ENCODE measurements around the gene BCAS1.
"Not testable (repeated sequence)": the region's sequence is repeated elsewhere in the genome, so short reads cannot be mapped to it uniquely, and the experiment has no call there.

BCAS1 gene

DNA sequence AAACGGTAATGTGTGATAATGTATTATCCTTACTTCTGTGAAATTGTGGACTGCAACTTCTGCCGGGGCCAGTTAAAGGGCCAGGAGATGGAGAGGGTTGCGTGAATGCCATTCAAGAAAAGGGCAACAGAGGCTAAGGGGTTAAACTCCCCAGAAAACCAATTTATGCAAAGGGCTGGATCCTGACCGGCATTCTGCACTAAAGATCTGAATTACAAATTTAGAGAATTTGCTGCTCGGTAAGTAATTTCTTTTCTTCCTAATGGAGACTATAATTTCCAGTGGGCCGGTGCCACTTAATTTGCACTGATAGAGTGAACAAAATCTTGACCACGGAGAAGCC, 130.1 kb downstream of the BCAS1 start:
- no peak for DNase-seq (ENCODE audit: low spot score)

DNA sequence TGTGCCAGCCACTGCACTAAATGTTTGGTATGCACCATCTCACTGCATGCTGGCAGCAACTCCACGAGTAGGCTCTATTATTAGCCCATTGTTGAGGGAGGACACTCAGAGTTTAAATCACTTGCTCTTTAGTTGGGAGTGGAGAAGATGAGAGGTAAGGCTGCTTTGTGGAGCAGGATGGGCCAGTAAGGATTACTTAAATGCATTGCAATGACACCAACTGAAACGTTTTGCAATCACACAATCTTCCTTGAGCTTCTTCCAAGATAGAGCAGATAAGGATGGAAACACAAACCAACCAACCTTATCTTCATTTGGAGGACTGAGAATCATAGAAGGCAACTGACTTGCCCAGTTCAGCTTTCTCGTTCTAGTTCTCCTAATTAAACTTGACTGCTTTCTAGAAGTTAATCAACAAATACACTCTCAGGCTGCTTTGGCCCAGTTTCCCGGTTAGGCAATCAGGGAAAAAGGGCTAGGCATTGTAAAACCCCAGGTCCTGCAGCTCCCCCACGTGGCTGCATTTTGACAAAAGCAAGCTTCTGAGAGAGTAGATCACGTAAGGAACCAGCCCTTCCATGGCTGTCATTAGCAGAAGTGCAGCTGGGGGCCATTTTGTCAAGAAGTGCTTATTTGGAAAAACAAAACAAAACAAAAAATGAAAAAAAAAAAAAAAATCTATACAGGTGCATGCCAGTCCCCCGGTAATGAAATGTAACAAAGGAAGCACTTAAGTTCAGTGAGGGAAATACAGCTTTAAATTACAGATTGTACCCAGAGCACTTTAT, 130.6 kb downstream of the BCAS1 start:
- peak; percentile 76 for DNase-seq (ENCODE audit: low spot score)

DNA sequence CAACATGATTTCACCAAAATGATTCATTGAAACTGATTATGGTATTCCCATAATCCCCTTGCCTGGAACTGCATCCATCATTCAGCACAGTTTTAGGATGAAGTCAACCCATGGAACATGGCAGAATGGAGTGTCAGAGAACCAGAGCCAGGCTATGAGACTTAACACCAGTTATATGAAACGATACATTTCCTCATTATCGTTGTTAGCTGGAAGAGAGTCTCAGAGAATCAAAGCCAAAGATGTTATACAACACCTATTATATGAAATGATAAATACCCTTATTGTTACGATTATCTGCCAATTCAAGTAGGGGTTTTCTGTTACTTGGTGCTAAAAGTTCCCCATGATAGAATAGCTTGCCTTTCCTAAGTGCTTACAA, 131.2 kb downstream of the BCAS1 start:
- no peak for DNase-seq (ENCODE audit: low spot score)

DNA sequence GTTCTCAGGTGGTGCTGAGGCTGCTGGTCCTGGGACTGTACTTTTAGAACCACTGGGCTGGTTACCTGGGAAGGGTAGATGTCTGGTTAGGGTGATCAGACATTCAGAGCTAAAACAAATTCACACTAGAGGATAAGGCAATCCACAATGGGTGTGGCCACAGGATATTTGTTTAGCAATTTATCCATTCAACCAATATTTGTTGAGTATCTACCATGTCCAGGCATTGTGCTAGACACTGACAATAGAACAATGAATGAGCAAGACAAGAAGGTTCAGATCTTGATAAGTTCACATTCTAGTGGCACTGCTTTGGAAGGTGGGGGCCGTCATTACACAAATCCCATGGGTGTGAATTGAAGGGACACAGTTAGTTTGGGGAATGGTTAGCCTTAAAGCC, 131.7 kb downstream of the BCAS1 start:
- no peak for DNase-seq (ENCODE audit: low spot score)

DNA sequence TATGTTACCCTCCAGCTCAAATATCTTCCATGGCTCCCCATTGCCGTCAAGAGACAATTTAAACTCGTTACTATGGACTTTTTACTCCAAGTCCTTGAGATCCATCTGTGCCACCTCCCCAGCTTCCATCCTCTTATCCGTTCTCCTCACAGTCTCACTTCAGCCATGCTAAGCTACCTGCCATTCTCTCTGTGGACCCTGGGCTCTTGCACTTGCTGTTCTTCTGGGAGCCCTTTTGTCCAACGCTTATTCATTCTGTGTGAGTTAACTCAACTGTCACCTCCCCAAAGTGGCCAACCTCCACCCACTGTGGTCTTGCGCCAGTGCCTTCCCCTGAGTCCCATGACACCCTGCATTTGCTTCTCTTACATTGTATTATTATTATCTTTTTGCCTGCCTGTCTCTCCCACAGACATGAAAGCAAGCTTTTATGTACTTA, 132.4 kb downstream of the BCAS1 start:
- DNase-seq (ENCODE audit: low spot score), result no peak

DNA sequence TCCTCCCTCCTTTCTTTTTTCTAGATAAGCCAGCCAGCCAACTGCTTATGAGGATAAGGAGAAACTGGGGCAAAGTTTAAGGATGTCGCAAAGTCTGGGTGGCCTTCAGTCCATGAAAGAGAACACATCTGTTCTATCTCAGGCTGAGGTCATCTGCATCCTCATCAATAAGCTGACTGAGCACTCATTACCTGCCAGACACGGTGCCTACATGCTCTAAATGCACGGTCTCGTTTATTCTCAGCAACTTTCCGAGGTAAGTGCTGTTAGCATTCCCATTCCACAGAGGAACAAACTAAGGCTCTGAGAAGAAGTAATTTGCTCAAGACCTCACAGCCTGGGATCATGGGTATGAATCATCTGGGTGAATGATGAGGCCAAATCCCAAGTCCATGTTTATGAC, 133.1 kb downstream of the BCAS1 start:
- no peak for DNase-seq (ENCODE audit: low spot score)

DNA sequence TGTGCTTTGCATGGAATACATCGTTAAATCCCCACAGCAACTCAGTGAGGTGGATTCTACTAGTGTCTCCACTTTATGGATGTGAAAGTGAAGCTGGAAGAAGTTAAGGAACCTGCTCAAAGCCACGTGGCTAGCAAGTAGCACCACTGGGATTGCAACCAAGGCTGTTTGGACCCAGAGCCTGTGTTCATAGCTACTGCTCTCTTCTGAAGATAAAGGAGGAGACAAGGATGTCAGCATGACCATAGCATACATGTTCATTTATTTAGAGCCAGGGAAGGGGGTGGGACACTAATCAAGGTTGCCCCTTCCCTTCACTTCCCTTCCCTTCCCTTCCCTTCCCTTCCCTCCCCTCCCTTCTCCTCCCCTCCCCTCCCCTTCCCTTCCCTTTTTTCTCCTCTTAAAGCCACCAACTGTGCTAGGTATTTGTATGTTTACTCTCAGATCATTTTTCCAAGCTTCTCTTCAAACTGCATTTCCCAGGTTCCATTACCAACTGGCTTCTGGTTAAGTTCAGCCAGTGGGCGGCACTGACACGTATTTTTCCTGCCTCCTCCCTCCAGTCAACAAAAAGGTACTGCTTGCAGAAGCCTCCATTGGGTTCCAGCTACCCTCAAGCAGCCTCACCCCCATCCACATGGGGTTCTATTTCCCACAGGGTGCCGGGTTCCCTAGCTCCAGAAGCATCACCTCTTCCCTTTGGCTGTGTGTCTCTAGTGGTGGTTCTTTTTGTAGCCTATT, 134.9 kb downstream of the BCAS1 start:
- no peak for DNase-seq (ENCODE audit: low spot score)

DNA sequence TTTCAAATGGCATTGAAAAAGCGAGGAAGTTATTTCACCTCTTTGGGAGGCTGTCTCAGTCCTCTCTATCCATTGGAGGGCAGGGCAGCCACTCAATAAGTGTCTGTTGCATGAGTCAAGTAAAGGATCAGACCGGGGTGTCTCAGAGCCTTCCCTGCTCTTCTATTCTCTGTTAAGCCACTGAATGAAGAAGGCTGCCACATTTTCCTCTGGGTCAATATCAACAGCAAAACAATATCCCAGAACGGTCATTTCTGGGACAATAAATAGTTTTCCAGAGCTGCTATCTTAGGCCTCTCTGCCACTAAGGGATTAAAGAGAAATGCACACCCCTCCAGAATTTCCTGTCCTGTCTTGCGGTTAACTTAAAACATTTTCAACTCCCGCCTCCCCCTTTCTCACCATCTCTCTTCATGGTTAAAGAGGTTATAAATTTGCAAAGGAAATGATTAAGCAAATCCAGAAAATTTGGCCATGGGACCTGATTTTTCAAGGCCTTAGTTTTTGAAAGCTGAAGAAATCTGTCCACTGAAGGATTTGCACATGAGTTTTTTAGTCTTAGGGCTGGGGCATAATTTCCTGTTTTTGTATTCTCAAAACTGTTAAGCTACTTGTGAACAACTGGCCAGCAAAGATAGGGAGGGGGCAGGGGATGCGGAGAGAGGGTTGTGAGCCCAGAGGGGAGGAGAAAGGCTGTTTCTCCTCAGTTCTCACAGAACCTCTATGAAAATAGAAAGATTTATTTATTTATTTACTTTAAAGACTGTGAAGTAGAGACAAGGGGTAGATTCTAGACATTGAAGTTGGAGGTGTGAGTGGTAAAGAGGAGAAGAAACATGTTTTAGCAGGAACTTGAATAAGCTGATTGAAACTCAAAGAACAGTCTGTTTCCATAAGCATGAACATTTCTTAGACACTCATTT, 135.7 kb downstream of the BCAS1 start:
- DNase-seq (ENCODE audit: low spot score), result peak; percentile 79

DNA sequence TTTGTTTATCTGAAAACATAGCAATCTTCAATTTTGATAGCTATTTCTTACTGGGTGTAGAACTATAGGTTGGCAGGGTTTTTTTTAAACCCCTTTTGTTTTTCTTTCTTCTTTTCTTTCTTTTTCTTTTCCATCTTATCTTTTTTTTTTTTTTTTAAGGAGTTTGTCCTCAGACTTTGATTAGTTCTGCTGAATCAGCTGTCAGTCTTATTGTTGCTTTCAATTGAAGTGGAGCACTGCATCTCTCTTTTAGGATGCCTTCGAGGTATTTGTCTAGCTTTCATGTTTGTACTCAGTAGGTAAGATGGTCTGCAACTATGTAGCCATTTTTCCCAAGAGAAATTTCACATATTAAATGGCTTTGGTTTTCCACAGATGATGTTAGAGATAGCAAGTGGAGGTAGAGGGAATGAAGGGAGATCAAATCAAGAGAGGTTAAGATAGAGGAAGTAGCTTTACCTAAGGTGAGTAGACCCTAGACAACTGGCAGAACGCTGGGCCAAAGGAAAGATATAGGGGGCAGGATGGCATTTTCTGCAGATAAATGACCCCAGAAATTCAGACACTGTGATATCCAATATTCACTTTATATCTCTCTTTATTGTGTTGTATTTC, 137.1 kb downstream of the BCAS1 start:
- no peak for DNase-seq (ENCODE audit: low spot score)

DNA sequence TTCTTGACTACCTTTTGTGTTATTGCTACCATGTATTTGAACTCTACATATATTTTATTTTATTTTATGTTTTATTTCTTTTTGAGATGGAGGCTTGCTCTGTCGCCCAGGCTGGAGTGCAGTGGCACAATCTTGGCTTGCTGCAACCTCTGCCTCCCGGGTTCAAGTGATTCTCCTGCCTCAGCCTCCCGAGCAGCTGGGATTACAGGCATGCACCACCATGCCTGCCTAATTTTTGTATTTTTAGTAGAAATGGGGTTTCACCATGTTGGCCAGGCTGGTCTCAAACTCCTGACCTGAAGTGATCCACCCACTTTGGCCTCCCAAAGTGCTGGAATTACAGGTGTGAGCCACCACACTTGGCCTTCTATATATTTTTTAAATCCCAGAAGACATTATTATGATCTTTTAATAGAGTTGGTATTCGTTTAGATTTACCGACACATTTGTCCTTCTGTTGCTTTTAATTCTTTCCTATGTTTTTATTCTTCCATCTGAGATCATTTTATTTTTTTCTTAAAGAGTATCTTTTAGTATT, 137.7 kb downstream of the BCAS1 start:
- not testable (repeated sequence) for DNase-seq (ENCODE audit: low spot score)

DNA sequence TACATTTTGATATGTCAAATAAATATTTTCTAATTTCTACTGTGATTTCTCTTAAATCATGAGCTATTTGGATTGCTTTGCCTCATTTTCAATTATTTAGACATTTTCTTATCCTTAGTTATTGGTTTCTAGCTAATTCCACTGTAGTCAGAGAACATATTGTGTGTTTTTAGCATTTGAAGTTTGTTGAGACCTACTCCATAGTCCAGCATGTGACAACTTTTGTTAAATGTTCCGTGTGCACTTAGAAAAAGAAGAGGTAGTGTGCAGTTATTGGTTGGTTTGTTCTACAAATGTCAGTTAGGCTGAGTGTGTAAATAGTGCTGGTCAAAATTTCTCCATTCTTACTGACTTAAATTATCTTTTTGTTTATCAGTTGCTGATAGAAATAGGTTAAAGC, 138.8 kb downstream of the BCAS1 start:
- no peak for DNase-seq (ENCODE audit: low spot score)

DNA sequence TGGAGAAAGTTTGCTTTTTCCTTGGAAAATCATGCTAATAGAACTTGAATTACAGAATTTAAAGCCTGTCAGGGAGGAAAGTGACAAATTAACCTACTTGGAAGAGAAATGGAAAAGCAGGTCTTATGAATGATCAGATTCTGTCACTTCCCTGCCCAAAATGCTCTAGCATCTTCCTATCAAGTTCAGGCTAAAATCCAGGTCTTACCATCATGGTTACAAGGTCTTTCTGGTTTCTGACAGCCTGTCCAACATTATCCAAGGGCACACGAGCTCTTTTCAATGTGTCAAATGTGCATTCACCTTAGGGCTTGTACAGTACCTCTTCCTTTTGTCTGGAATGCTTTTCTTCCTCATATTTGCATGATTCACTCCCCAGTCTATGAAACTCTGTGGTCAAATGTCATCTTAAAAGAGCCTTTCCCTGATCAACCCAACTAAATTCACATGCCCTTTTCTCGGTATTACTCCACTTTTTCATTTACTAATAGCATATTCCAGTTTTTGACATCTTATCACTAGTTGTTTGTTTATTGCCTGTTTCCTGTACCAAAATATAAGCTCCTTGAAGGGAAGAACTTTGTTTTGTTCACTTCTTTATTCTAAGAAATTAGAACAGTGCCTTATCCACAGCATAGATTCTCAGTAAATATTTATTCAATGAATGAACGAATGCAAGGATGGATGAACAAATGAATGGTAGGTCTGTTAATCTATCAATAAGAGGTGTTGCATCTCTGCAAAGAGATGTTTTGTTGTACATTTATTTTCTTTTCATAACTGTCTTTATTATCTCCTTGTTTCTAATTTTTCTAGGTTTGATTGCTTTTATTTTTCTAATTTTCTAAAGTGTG, 139.5 kb downstream of the BCAS1 start:
- DNase-seq (ENCODE audit: low spot score), result no peak

DNA sequence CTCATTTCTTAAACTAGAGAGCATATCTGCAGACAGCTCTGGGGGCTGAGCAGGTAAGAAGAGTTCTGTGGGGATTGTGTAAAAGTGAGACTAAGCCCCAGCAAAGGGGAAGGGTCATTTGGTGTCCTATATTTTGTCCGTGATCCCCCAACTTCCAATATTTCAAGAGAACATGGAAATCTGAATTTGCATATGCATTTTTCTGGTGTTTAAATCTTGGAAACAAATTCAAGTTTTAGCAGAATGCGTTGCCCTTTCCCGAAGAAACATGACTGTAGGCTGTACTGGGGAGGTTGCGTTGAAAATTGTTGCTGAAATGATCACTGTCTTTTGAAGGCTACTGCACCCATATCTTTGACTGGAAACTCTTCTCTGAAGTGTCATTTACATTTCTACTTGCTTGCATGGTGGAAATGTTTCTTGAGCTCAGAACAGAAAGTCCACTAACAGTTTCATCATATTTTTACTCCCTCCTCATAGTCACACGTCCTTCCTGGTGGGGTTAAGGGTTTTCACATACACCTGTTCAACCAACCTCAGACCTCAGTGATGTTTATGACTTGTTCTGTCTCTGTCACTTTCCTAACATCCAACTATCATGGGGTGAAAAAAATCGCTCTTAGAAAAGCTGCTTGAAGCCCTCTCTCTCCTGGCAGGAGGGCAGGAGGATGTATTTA, 140.3 kb downstream of the BCAS1 start:
- DNase-seq (ENCODE audit: low spot score), result no peak

DNA sequence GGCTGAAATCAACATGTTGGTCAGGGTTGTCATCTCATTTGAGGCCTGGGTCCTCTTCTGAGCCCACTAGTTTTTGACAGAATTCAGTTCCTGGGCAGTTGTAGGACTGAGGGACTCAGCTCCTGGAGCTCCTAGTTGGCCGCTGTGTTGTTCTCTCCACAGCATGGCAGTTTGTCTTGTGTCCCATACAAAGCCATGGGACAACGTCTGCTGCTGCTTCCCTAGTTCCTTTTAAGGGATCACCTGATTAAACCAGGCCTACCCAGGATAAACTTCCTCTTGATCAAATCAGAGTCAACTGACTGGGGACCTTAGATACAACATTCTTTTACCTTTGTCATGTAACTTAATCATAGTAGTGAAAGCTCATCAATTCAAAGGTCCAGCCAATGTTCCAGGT, 141.0 kb downstream of the BCAS1 start:
- DNase-seq (ENCODE audit: low spot score), result no peak

DNA sequence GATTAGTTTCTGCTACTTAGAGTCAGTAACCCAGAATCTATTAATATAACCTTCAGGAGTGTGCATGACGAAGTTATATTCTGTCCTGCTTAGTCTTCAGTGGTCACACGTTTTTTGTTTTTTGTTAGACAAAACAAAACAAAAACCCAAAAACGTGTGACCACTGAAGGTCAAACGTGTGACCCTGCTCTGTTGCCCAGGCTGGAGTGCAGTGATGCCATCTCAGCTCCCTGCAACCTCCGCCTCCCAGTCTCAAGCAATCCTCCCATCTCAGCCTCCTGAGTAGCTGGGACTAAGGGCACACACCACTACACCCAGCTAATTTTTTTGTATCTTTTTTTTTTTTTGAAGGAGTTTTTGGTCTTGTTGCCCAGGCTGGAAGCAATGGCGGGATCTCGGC, 142.4 kb downstream of the BCAS1 start:
- DNase-seq (ENCODE audit: low spot score), result no peak

DNA sequence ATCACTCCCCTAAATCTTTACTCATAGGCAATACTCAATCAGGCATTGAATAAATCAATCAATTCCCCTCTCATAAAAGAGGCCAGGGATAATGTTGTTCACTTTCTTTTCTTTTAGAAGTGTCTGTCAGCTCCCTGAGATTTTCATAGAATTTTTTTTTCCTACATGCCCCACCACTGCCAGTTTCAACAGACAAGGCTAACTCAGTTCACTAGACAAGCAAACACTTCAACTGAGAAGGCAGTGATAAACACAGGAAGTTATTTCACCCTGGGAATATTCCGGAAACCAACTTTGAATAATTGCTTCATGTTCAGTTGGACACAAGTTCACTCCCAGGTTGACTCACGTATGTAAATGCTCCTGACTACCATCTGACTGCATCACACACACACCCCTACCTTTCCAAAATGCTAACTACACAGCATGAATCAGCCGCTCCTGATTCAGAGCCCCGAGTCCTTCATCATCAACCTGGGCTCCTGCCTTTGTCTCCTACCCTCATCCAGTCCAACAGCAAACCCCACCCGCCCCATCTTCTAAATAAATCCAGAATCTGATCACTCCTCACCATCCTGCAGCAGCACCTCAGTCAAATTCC, 143.9 kb downstream of the BCAS1 start:
- DNase-seq (ENCODE audit: low spot score), result peak; percentile 49

DNA sequence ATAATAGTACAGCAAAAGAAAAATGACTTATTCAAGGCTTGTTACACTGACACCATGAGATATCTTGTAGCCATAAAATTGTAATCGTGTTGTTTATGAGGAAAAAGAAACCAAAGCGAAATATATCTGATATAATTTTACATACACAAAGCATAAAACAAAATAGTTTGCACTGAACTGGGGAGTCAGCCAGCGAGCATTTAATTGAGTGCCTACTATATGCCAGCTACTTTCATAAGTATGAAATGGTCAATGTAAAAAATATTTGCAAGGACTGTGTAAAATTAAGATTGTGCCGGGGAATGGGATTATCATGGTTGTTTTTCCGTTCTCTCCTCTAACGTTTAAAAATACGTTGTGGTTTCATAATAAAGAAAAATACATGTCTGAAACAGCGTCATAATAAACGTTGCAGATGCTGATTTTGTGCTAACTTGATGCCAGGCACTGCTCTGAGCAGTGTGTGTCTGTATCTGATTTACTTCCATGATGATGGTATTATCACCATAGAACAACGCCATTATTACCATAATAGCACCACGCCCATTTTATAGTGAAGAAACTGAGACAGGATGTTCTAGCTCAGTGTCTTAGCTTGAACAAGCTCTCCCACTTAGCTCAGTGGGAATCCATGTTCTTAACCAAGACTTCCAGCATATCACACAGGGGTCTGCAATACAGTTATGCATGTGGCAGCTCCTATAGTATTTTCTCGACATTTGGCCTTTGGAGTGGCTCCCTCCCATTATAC, 144.6 kb downstream of the BCAS1 start:
- DNase-seq (ENCODE audit: low spot score), result no peak

DNA sequence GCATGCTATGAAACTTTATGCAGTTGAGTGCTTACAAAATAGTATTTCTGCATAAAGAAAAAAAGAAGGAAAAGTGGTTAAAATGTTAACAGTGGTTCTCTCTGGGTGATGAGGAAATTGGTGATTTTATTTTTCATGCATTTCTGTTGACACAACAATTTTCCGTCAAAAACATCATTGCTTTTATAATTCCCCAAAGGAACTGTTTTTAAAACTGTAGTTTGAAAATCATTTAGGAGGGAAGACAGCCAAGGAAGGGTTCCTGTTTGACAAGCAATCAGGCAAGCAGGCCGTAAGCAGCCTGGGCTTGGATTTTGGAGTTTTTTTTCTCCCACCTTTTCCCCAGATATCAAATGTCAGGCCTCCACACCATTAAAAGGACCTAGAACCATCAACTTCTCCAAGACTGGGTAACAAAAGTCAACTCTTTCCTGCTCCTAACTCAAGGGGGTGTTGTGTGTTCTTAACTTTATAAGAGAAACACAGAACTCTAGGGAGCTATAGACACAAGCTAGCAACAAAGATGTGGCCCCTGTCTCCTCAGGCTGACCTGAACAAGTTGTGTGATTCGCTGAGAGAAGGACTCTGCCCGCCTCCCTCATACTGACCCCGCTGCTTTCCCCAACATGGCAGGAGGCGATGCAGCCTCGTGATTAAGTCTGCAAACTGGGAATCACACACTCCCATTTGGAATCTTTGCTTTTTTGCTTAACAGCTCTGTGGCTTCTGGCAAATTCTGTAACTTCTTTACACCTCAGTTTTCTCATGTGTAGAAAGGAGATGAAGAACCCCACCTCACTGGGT, 146.6 kb downstream of the BCAS1 start:
- DNase-seq (ENCODE audit: low spot score), result no peak

Data from AG08396 (cell line).